Measurements from ENCODE around the gene TMEM41B. TPM values are rescaled to one million over a fixed set of nuclear protein-coding genes. Genes with fewer than 3 reads are reported as not detected.
"Not testable (repeated sequence)": the region's sequence is repeated elsewhere in the genome, so short reads cannot be mapped to it uniquely, and the experiment has no call there.

The TMEM41B gene
- total RNA-seq, 1 experiment from 2014 or later, result 67.2 TPM

- H3K4me2 ChIP-seq (ENCODE audit: low read length); RAD21 ChIA-PET (ENCODE audit: low non-redundant PET in 1 of 2, low total read pairs in 2 of 2, uncharacterized antibody in 2 of 2, unreplicated experiment in 2 of 2); H2AFZ ChIP-seq (ENCODE audit: low read depth, low read length, poor library complexity, severe bottlenecking); DNase-seq (ENCODE audit: low read depth, low spot score); H3K36me3 ChIP-seq (ENCODE audit: control insufficient read depth in 1 of 2, insufficient read depth in 2 of 2, low read length in 2 of 2); H3K4me3 ChIP-seq (replicated peaks in 1 of 2; ENCODE audit: low read depth in 1 of 2, low read length in 2 of 2); H4K20me1 ChIP-seq (ENCODE audit: insufficient read depth); intact Hi-C loops (cut with micrococcal nuclease); H3K27me3 ChIP-seq (ENCODE audit: insufficient read depth, low read length); ATAC-seq; H3K9me3 ChIP-seq (ENCODE audit: control insufficient read depth in 1 of 2, insufficient read depth in 1 of 2, low read depth in 1 of 2, low read length in 2 of 2); H3K27ac ChIP-seq (ENCODE audit: low read depth, low read length); H3K9me2 ChIP-seq (ENCODE audit: insufficient read depth); H3K4me1 ChIP-seq (ENCODE audit: control insufficient read depth in 1 of 2, insufficient read depth in 2 of 2, low read length in 2 of 2); BruUV-seq (replicated peaks); POLR2A ChIA-PET; H3K9ac ChIP-seq (ENCODE audit: low read length); CTCF ChIA-PET: not testable (repeated sequence)
- peaks cover 85% of the 10 kb centered on the region for H3K79me2 ChIP-seq (ENCODE audit: insufficient read depth, low read length)
These were observed 78.2 kb downstream of the TMEM41B start for GRCh38 chr11:9236242-9236641.

- no peak overlapping the region for H3K9ac ChIP-seq (ENCODE audit: low read length)
- H3K79me2 ChIP-seq (ENCODE audit: insufficient read depth, low read length), result peaks cover 89% of the 10 kb centered on the region
- intact Hi-C loops (cut with micrococcal nuclease), result no loop called here
- ATAC-seq, result no peak
- no peaks in the 10 kb centered on the region for H3K27me3 ChIP-seq (ENCODE audit: insufficient read depth, low read length)
- no peaks in the 10 kb centered on the region for H4K20me1 ChIP-seq (ENCODE audit: insufficient read depth)
- DNase-seq (ENCODE audit: low read depth, low spot score), result no peak
- RAD21 ChIA-PET (ENCODE audit: low non-redundant PET in 1 of 2, low total read pairs in 2 of 2, uncharacterized antibody in 2 of 2, unreplicated experiment in 2 of 2), result interaction anchor here in 1 of 2 experiments (0.7 kb wide), 1 partner anchor 343 kb away, joined by 7 read pairs; no protein-coding TSS in a partner anchor
- POLR2A ChIA-PET, result no interaction called here
- H3K36me3 ChIP-seq (ENCODE audit: control insufficient read depth in 1 of 2, insufficient read depth in 2 of 2, low read length in 2 of 2), result no peaks in the 10 kb centered on the region
- TF ChIP-seq ELF1 (IDR thresholded peaks at IDR 0.05; ENCODE audit: borderline replicate concordance, low read depth) (no peak), ZBTB33 (IDR thresholded peaks at IDR 0.05; ENCODE audit: extremely low read depth, insufficient replicate concordance, low read length) (no peak), EZH2phosphoT487 (IDR thresholded peaks at IDR 0.05; ENCODE audit: borderline replicate concordance) (no peak), YY1 (IDR thresholded peaks at IDR 0.05; ENCODE audit: extremely low read depth, insufficient replicate concordance, low read depth, low read length) (no peak), EZH2 (IDR thresholded peaks at IDR 0.05) (no peak), ZFX (IDR thresholded peaks at IDR 0.05) (no peak), TCF7L2 (IDR thresholded peaks at IDR 0.05; ENCODE audit: borderline replicate concordance, extremely low read depth, insufficient read depth, insufficient read length) (no peak)
- H3K4me1 ChIP-seq (ENCODE audit: control insufficient read depth in 1 of 2, insufficient read depth in 2 of 2, low read length in 2 of 2), result peaks cover 0 to 19% of the 10 kb centered on the region in 2 experiments; a peak in 1 of 4 replicates
- no peak overlapping the region for H3K4me2 ChIP-seq (ENCODE audit: low read length)
- no peak overlapping the region for H3K4me3 ChIP-seq (replicated peaks in 1 of 2; ENCODE audit: low read depth in 1 of 2, low read length in 2 of 2)
- BruUV-seq (replicated peaks), result no TSS peak
- H3K27ac ChIP-seq (ENCODE audit: low read depth, low read length), result no peak overlapping the region
- CTCF ChIA-PET, result no interaction called here
- no peaks in the 10 kb centered on the region for H3K9me2 ChIP-seq (ENCODE audit: insufficient read depth)
- H2AFZ ChIP-seq (ENCODE audit: low read depth, low read length, poor library complexity, severe bottlenecking), result no peak overlapping the region
- H3K9me3 ChIP-seq (ENCODE audit: control insufficient read depth in 1 of 2, insufficient read depth in 1 of 2, low read depth in 1 of 2, low read length in 2 of 2), result no peaks in the 10 kb centered on the region
These were observed 81.9 kb downstream of the TMEM41B start for GRCh38 chr11:9232482-9232881.

All from HCT116 (cell line).